Measurements from ENCODE around the gene YEATS2. TPM values are rescaled to one million over a fixed set of nuclear protein-coding genes. Genes with fewer than 3 reads are reported as not detected.
"Not testable (repeated sequence)": the region's sequence is repeated elsewhere in the genome, so short reads cannot be mapped to it uniquely, and the experiment has no call there.

Gene YEATS2
- total RNA-seq, 1 experiment from 2014 or later: 31.0 TPM

DNA sequence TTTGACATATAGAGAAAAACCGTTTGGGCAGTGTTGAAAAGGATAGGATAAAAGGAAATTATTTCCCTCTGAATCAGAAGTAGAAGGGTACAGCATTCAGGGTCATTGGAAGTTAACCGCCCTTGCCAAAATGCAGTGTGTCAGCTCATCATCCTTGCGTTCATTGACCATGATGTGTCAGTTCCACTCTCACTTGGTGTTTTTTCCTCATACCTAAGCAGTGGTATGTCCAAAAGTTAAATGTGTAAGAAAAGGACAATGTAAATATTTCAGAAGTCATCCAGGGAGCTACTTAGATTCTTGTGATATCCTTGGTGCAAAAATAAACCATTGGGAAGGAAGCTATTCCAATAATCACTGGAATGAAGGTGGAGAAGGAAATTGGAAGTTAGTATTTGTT is 77.0 kb downstream of the YEATS2 start:
- Histone ChIP-seq H2AFZ (ENCODE audit: low read length) (no peak overlapping the region), H3K4me2 (ENCODE audit: low read length) (no peak overlapping the region), H3K4me3 (ENCODE audit: low read length) (no peak overlapping the region), H3K9me3 (ENCODE audit: low read length) (no peaks in the 10 kb centered on the region), H3K27ac (ENCODE audit: low read length) (no peak overlapping the region), H3K9ac (ENCODE audit: low read length) (no peak overlapping the region), H3K4me1 (ENCODE audit: insufficient read depth, low read length) (no peaks in the 10 kb centered on the region), H3K9me2 (replicated peaks; ENCODE audit: low read length) (no peaks in the 10 kb centered on the region), H3K36me3 (ENCODE audit: low read depth, low read length) (peaks cover 37% of the 10 kb centered on the region), H4K20me1 (ENCODE audit: low read length) (no peaks in the 10 kb centered on the region), H3K27me3 (ENCODE audit: low read length) (no peaks in the 10 kb centered on the region), H3F3A (ENCODE audit: low read length, unreplicated experiment) (no peaks in the 10 kb centered on the region), H3K79me2 (ENCODE audit: low read length) (no peaks in the 10 kb centered on the region)
- DNase-seq: no peak
- ATAC-seq: no peak
- intact Hi-C loops (cut with micrococcal nuclease): no loop called here
- no TSS peak for BruUV-seq (replicated peaks)
- no peak for TF ChIP-seq EZH2 (IDR thresholded peaks at IDR 0.05; ENCODE audit: low read length, unreplicated experiment)
- TF ChIP-seq CTCF (conservative IDR thresholded peaks at IDR 0.05; ENCODE audit: low read depth, low read length): no peak
- no peak for TF ChIP-seq EZH2phosphoT487 (IDR thresholded peaks at IDR 0.05; ENCODE audit: borderline replicate concordance, low read length)
- CTCF ChIA-PET: no interaction called here
- POLR2A ChIA-PET (ENCODE audit: unreplicated experiment): no interaction called here

- H3K36me3 ChIP-seq (ENCODE audit: low read depth, low read length): peaks cover 45% of the 10 kb centered on the region
- CTCF ChIA-PET: no interaction called here
- H3K4me1 ChIP-seq (ENCODE audit: insufficient read depth, low read length): no peaks in the 10 kb centered on the region
- no TSS peak for BruUV-seq (replicated peaks)
- H4K20me1 ChIP-seq (ENCODE audit: low read length): no peaks in the 10 kb centered on the region
- H3K4me3 ChIP-seq (ENCODE audit: low read length): no peak overlapping the region
- H3F3A ChIP-seq (ENCODE audit: low read length, unreplicated experiment): no peaks in the 10 kb centered on the region
- intact Hi-C loops (cut with micrococcal nuclease): no loop called here
- POLR2A ChIA-PET (ENCODE audit: unreplicated experiment): no interaction called here
- H3K9ac ChIP-seq (ENCODE audit: low read length): no peak overlapping the region
- DNase-seq: no peak
- H2AFZ ChIP-seq (ENCODE audit: low read length): no peak overlapping the region
- H3K79me2 ChIP-seq (ENCODE audit: low read length): no peaks in the 10 kb centered on the region
- H3K27ac ChIP-seq (ENCODE audit: low read length): no peak overlapping the region
- no peak overlapping the region for H3K4me2 ChIP-seq (ENCODE audit: low read length)
- TF ChIP-seq CTCF (conservative IDR thresholded peaks at IDR 0.05; ENCODE audit: low read depth, low read length) (no peak), EZH2phosphoT487 (IDR thresholded peaks at IDR 0.05; ENCODE audit: borderline replicate concordance, low read length) (no peak), EZH2 (IDR thresholded peaks at IDR 0.05; ENCODE audit: low read length, unreplicated experiment) (no peak)
- H3K9me2 ChIP-seq (replicated peaks; ENCODE audit: low read length): no peaks in the 10 kb centered on the region
- ATAC-seq: no peak
- H3K27me3 ChIP-seq (ENCODE audit: low read length): no peaks in the 10 kb centered on the region
- H3K9me3 ChIP-seq (ENCODE audit: low read length): no peaks in the 10 kb centered on the region
Observed at GRCh38 chr3:183775781-183776180, 78.2 kb downstream of the YEATS2 start.

DNA sequence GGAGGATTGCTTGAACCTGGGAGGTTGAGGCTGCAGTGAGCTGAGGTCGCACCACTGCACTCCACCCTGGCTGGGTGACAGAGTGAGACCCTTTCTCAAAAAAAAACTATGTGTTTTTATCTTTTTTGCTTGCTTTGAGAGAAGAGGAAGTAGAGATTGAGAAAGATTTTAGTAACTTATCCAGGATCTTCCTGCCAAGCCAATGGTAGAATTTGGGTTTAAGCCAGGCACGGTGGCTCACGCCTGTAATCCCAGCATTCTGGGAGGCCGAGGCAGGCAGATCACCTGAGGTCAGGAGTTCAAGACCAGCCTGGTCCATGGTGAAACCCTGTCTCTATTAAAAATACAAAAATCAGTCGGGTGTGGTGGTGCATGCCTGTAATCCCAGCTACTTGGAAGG is 78.9 kb downstream of the YEATS2 start:
- H3K36me3 ChIP-seq (ENCODE audit: low read depth, low read length): peaks cover 49% of the 10 kb centered on the region
- BruUV-seq (replicated peaks); CTCF ChIA-PET: not testable (repeated sequence)

More for the DNA sequence above, 78.9 kb downstream of the YEATS2 start:
- ATAC-seq; POLR2A ChIA-PET (ENCODE audit: unreplicated experiment); H3K27ac ChIP-seq (ENCODE audit: low read length); H3K4me1 ChIP-seq (ENCODE audit: insufficient read depth, low read length); intact Hi-C loops (cut with micrococcal nuclease); H3K27me3 ChIP-seq (ENCODE audit: low read length); H3K9me3 ChIP-seq (ENCODE audit: low read length); H3K79me2 ChIP-seq (ENCODE audit: low read length); H3F3A ChIP-seq (ENCODE audit: low read length, unreplicated experiment); H3K4me2 ChIP-seq (ENCODE audit: low read length); H3K9ac ChIP-seq (ENCODE audit: low read length); H3K4me3 ChIP-seq (ENCODE audit: low read length); H4K20me1 ChIP-seq (ENCODE audit: low read length); DNase-seq; H2AFZ ChIP-seq (ENCODE audit: low read length); H3K9me2 ChIP-seq (replicated peaks; ENCODE audit: low read length): not testable (repeated sequence)

Data from PC-3 (cell line).